Fibroblast of villous mesenchyme (primary cell): ENCODE data around the gene RSU1. TPM values are rescaled to one million over a fixed set of nuclear protein-coding genes. Genes with fewer than 3 reads are reported as not detected.

Experiments
- DNase-seq: peaks from one replicate; pipeline ENCODE4 v3.0.0-alpha.2; 2010; ENCODE audit warnings: low read depth
- H3K4me3 ChIP-seq: 2 replicates; pipeline ENCODE4 v1.5.1; 2011; ENCODE audit warnings: low read depth, mild to moderate bottlenecking, low read length
- total RNA-seq: library from RNA; depleted of rRNA; stranded (reverse); fragments of >200 nt; gene quantifications from 2 replicates; pipeline ENCODE4 v1.2.3, GENCODE V29; 2012
- TF ChIP-seq, protein P1 (sequence below): IDR thresholded peaks from 2 replicates; pipeline ENCODE4 v1.5.1; 2012; ENCODE audit warnings: low read depth, mild to moderate bottlenecking, low read length; ENCODE audit not compliant: insufficient read depth

RSU1 gene
- total RNA-seq, 1 donor: 114 TPM

GRCh38 chr10:16750461-16750860 is 66.8 kb downstream of the RSU1 start:
- TF ChIP-seq, protein P1, sequence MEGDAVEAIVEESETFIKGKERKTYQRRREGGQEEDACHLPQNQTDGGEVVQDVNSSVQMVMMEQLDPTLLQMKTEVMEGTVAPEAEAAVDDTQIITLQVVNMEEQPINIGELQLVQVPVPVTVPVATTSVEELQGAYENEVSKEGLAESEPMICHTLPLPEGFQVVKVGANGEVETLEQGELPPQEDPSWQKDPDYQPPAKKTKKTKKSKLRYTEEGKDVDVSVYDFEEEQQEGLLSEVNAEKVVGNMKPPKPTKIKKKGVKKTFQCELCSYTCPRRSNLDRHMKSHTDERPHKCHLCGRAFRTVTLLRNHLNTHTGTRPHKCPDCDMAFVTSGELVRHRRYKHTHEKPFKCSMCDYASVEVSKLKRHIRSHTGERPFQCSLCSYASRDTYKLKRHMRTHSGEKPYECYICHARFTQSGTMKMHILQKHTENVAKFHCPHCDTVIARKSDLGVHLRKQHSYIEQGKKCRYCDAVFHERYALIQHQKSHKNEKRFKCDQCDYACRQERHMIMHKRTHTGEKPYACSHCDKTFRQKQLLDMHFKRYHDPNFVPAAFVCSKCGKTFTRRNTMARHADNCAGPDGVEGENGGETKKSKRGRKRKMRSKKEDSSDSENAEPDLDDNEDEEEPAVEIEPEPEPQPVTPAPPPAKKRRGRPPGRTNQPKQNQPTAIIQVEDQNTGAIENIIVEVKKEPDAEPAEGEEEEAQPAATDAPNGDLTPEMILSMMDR: no peak
- DNase-seq: no peak
- no peak overlapping the region for H3K4me3 ChIP-seq

GRCh38 chr10:16748749-16749148 is 68.5 kb downstream of the RSU1 start:
- H3K4me3 ChIP-seq: no peak overlapping the region
- TF ChIP-seq, protein P1: no peak
- DNase-seq: no peak

DNA sequence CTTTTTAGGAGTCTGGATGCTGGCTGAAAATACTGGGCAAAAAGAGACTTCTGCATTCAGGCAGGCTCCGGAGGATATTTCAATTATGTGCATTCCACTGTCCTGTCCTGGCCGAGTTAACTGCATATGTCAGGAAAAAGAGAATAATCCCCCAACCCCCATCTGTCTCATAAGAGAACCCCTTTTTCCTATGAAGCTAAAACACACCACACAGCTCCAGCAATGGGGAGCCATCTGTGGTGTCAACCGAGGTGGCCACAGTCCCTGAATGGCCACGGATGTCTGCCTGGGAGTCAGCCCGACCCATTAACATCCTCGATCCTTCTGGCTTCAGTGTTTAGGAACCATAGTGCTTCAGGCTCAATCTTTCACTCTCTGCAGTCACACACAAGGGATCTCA is 70.4 kb downstream of the RSU1 start:
- H3K4me3 ChIP-seq: no peak overlapping the region
- DNase-seq: no peak
- TF ChIP-seq, protein P1: no peak

GRCh38 chr10:16745061-16745460 is 72.2 kb downstream of the RSU1 start:
- TF ChIP-seq, protein P1: no peak
- no peak overlapping the region for H3K4me3 ChIP-seq
- no peak for DNase-seq

DNA sequence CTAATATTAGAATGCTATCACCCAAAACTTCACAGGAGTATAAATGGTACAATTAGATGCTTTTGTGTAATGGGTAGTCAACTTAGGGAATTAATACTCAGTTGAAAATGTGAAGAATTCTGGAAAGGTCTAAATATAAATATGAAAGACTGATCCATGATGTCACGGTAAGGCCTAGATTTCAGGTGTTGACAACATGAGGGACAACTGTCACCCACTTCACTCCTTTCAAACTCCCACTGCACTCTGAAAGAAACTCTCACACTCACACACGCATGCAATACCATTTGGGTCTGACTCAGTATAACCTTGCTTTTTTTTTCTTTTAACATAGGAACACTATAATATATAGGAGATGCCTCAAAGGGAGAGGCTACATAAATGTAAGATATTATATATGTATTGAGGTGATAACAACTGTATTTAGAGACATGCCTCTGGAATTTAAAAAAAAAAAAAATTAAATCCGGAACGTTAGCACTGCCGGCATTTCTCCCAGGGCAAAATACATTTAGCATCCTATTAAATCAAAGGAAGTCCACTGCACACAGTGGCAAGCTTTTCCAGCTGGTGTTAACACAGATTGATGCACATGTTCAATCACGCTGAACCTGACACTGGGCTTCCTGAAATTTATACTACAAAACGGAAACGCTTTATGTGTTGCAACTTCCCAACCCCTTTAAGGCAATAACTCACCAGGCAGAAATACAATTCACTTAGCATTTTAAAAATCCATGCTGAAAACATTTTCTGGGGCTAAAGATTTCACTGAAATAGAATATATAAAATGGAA is 74.9 kb downstream of the RSU1 start:
- TF ChIP-seq, protein P1: no peak
- H3K4me3 ChIP-seq: no peak overlapping the region
- DNase-seq: no peak

- TF ChIP-seq, protein P1: no peak
- H3K4me3 ChIP-seq: no peak overlapping the region
- no peak for DNase-seq
These were observed 75.7 kb downstream of the RSU1 start for GRCh38 chr10:16741540-16741939.

- DNase-seq: no peak
- TF ChIP-seq, protein P1: no peak
- no peak overlapping the region for H3K4me3 ChIP-seq
These were observed 79.8 kb downstream of the RSU1 start for GRCh38 chr10:16737420-16737819.
